Neural cell (in vitro differentiated cells): ENCODE data around the gene USP35.

Experiments used
- CTCF ChIP-seq: fragments of 450-650 bp; IDR thresholded peaks from 2 replicates; pipeline ENCODE4 v1.5.1; 2014; ENCODE audit warnings: antibody characterized with exemption, mild to moderate bottlenecking, moderate library complexity; ENCODE audit not compliant: poor library complexity, severe bottlenecking
- EZH2 ChIP-seq: fragments of 200-600, 300-800 bp; shearing (Covaris generic), sonication (generic); IDR thresholded peaks from 2 replicates; pipeline ENCODE4 v1.6.1; 2014; ENCODE audit warnings: antibody characterized with exemption, low read length, borderline replicate concordance, mild to moderate bottlenecking; ENCODE audit not compliant: insufficient read depth, poor library complexity, severe bottlenecking
- POLR2AphosphoS5 ChIP-seq: IDR thresholded peaks from 2 replicates; pipeline ENCODE4 v1.6.1; 2012
- RAD21 ChIP-seq: fragments of 450-650 bp; conservative IDR thresholded peaks from 2 replicates; pipeline ENCODE4 v1.6.1; 2014; ENCODE audit warnings: antibody characterized with exemption, mild to moderate bottlenecking, moderate library complexity

GRCh38 chr11:78200553-78200952 lies 11.8 kb downstream of the USP35 start:
- TF ChIP-seq CTCF (no peak), RAD21 (no peak), POLR2AphosphoS5 (no peak), EZH2 (no peak)
